Measurements from ENCODE around the gene RAB5A. TPM values are rescaled to one million over a fixed set of nuclear protein-coding genes. Genes with fewer than 3 reads are reported as not detected.

RAB5A gene
- total and polyA plus RNA-seq, 10 donors: 17.6 to 83.1 (median 62.7) TPM

DNA sequence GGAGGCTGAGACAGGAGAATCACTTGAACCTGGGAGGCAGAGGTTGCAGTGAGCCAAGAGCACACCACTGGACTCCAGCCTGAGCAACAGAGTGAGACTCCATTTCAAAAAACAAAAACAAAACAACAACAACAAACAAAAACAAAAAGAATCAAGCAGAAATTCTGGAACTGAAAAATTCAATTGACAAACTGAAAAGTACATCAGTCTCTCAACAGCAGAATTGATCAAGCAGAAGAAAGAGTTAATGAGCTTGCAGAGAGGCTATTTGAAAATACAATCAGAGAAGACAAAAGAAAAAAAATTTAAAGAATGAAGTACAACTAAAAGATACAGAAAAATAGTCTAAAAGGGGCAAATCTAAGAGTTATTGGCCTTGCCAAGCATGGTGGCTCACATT is 35.4 kb upstream of the RAB5A start:
- no peaks in the 10 kb centered on the region for H3K27me3 ChIP-seq (replicated peaks in 1 of 7)
- peaks cover 3 to 56% (median 41%) of the 10 kb centered on the region in 8 donors for H3K9me3 ChIP-seq
- H3K4me3 ChIP-seq: no peak overlapping the region
- no peak for TF ChIP-seq POLR2AphosphoS5 (IDR thresholded peaks at IDR 0.05)
- TF ChIP-seq POLR2A (IDR thresholded peaks at IDR 0.05): no peak
- TF ChIP-seq, protein P1, sequence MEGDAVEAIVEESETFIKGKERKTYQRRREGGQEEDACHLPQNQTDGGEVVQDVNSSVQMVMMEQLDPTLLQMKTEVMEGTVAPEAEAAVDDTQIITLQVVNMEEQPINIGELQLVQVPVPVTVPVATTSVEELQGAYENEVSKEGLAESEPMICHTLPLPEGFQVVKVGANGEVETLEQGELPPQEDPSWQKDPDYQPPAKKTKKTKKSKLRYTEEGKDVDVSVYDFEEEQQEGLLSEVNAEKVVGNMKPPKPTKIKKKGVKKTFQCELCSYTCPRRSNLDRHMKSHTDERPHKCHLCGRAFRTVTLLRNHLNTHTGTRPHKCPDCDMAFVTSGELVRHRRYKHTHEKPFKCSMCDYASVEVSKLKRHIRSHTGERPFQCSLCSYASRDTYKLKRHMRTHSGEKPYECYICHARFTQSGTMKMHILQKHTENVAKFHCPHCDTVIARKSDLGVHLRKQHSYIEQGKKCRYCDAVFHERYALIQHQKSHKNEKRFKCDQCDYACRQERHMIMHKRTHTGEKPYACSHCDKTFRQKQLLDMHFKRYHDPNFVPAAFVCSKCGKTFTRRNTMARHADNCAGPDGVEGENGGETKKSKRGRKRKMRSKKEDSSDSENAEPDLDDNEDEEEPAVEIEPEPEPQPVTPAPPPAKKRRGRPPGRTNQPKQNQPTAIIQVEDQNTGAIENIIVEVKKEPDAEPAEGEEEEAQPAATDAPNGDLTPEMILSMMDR (IDR thresholded peaks at IDR 0.05 in 8 of 11, conservative IDR thresholded peaks at IDR 0.05 in 3 of 11): no peak
- H3K36me3 ChIP-seq: peaks cover 0 to 6% (median 0%) of the 10 kb centered on the region in 6 donors
- intact Hi-C loops (cut with DNase I; ENCODE audit: low total_unique reads): no loop called here
- no peaks in the 10 kb centered on the region for H3K4me1 ChIP-seq
- DNase-seq: no peak
- no peak overlapping the region for H3K27ac ChIP-seq

GRCh38 chr3:19917167-19917566 is 29.7 kb upstream of the RAB5A start:
- peaks cover 0 to 22% (median 14%) of the 10 kb centered on the region in 8 donors for H3K9me3 ChIP-seq
- H3K27ac ChIP-seq: no peak overlapping the region
- 89 to 100% (median 98%) methylated on average over 1 of the region's 1 CpG for WGBS, 5 donors
- no peaks in the 10 kb centered on the region for H3K27me3 ChIP-seq (replicated peaks in 1 of 7)
- no peak overlapping the region for H3K4me3 ChIP-seq
- DNase-seq: no peak
- TF ChIP-seq, protein P1 (IDR thresholded peaks at IDR 0.05 in 8 of 11, conservative IDR thresholded peaks at IDR 0.05 in 3 of 11): no peak
- TF ChIP-seq POLR2AphosphoS5 (IDR thresholded peaks at IDR 0.05): no peak
- no peak for TF ChIP-seq POLR2A (IDR thresholded peaks at IDR 0.05)
- intact Hi-C loops (cut with DNase I; ENCODE audit: low total_unique reads): no loop called here
- no peaks in the 10 kb centered on the region for H3K4me1 ChIP-seq
- peaks cover 0 to 6% (median 0%) of the 10 kb centered on the region in 6 donors for H3K36me3 ChIP-seq

DNA sequence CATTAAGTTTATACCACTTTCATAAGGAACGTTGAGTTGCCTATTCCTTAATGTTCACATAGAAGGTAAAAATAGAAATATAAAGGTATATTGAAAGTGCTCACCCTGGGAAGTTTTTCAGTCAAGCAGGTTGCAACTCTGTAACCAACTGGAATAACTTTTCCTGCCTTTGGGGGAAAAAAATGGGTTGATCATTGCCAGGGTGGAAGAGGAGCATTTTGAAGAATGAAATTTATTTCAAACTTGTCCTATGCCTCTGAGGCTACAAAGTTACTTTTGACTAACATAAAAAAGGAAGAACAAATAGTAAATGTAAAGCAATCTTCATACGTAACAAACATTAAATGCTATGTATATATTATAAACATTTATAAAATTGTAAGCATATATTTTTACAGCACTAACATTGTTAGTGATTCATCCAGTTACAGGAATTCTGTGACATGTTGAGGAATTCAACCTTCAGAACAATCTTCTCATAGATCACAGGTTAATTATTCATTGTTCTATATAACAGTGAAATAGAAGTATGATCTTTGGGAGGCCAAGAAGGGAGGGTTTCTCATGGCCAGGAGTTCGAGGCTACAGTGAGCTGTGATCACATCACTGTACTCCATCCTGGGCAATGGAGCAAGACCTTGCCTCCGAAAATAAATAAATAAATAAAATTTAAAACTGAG is 26.4 kb upstream of the RAB5A start:
- H3K27me3 ChIP-seq (replicated peaks in 1 of 7): no peaks in the 10 kb centered on the region
- 76 to 94% (median 89%) methylated on average over 4 of the region's 4 CpGs for WGBS, 5 donors
- H3K4me3 ChIP-seq: no peak overlapping the region
- no peak overlapping the region for H3K27ac ChIP-seq
- no peaks in the 10 kb centered on the region for H3K4me1 ChIP-seq
- intact Hi-C loops (cut with DNase I; ENCODE audit: low total_unique reads): no loop called here
- H3K9me3 ChIP-seq: no peaks in the 10 kb centered on the region
- no peaks in the 10 kb centered on the region for H3K36me3 ChIP-seq
- DNase-seq: no peak
- TF ChIP-seq POLR2AphosphoS5 (IDR thresholded peaks at IDR 0.05): no peak
- TF ChIP-seq, protein P1 (IDR thresholded peaks at IDR 0.05 in 8 of 11, conservative IDR thresholded peaks at IDR 0.05 in 3 of 11): no peak
- no peak for TF ChIP-seq POLR2A (IDR thresholded peaks at IDR 0.05)

DNA sequence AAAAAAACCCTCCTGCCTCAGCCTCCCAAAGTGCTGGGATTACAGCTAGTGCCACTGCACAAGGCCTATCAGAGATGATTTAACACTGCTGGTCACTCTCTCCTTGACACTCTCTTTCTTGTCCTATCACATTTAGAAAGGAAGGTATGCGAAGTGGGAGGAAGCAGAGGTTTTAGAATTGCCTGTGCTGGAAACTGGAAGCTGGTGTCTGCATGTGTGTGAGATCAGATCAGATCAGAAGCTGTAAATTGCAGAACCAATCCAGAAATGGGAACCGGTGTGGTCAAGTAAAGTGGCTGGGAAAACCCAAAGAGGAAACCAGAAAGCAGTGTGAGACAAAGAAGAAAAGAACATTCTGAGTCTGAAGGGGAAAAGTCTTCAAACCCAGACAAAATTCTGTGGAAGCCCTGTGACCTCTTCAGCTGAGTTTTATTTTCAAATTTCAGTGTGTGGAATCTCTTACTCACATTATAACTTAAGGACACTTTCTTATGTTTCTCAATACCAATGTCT is 15.7 kb upstream of the RAB5A start:
- H3K4me3 ChIP-seq: peak overlapping the region in 1 of 8 donors; percentile 5
- WGBS, 5 donors: 2 to 25% (median 14%) methylated on average over 2 of the region's 2 CpGs
- no peak for DNase-seq
- no peaks in the 10 kb centered on the region for H3K9me3 ChIP-seq
- peaks cover 0 to 8% (median 0%) of the 10 kb centered on the region in 7 donors for H3K27me3 ChIP-seq (replicated peaks in 1 of 7)
- peak overlapping the region in 4 of 8 donors; percentile 37 to 82 (median 62) for H3K27ac ChIP-seq
- TF ChIP-seq POLR2AphosphoS5 (IDR thresholded peaks at IDR 0.05): no peak
- no peaks in the 10 kb centered on the region for H3K36me3 ChIP-seq
- peaks cover 0 to 21% (median 8%) of the 10 kb centered on the region in 6 donors for H3K4me1 ChIP-seq
- intact Hi-C loops (cut with DNase I; ENCODE audit: low total_unique reads): no loop called here

All from spleen (tissue), 11 donors.